COR-L47 (cell line): ENCODE results near the gene GABRR3.

Source experiments
- DNase-seq: peaks from one replicate; lab custom pipeline; 2025; lab: John Stamatoyannopoulos, UW

The GABRR3 gene

GRCh38 chr3:97954228-97954827 lies 80.8 kb downstream of the GABRR3 start:
- no peak for DNase-seq

GRCh38 chr3:97952872-97953271 lies 82.2 kb downstream of the GABRR3 start:
- DNase-seq = no peak

GRCh38 chr3:97952280-97952679 lies 82.8 kb downstream of the GABRR3 start:
- DNase-seq = no peak

GRCh38 chr3:97950360-97950759 lies 84.8 kb downstream of the GABRR3 start:
- no peak for DNase-seq

GRCh38 chr3:97949743-97950142 lies 85.4 kb downstream of the GABRR3 start:
- DNase-seq = no peak

GRCh38 chr3:97949110-97949485 lies 86.0 kb downstream of the GABRR3 start:
- DNase-seq = no peak

- DNase-seq = no peak
Observed at GRCh38 chr3:97948351-97949109, 86.6 kb downstream of the GABRR3 start.

- DNase-seq = peak; percentile 67
Observed at GRCh38 chr3:97942801-97943546, 92.1 kb downstream of the GABRR3 start.

GRCh38 chr3:97940034-97940433 lies 95.1 kb downstream of the GABRR3 start:
- DNase-seq = peak; percentile 29

- peak; percentile 13 for DNase-seq
Observed at GRCh38 chr3:97939401-97939800, 95.7 kb downstream of the GABRR3 start.

GRCh38 chr3:97938444-97938843 lies 96.7 kb downstream of the GABRR3 start:
- DNase-seq = no peak

- no peak for DNase-seq
Observed at GRCh38 chr3:97937205-97937604, 97.9 kb downstream of the GABRR3 start.

- DNase-seq = no peak
Observed at GRCh38 chr3:97935842-97936241, 99.3 kb downstream of the GABRR3 start.
